ENCODE measurements around the gene BPI.
"Not testable (repeated sequence)": the region's sequence is repeated elsewhere in the genome, so short reads cannot be mapped to it uniquely, and the experiment has no call there.

The BPI gene

DNA sequence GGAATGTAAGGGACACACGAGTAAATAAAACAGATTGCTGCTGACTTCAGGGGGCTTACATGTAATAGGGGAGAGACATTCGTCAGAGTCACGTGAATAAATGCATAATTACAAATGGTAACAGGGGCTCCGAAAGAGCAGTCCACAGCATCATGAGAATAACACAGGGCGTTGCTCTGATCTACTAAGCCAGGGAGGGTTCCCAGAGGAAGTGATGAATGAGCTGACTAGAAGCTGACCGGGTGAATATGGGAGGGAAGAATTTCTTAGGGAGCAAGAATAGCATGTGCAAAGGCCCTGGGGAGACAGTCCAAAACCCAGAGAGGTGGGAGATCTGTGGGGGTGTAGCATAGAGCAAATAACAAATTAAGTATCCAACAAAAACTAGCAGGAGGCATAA is 2.4 kb downstream of the BPI start:
- no peak for DNase-seq

DNA sequence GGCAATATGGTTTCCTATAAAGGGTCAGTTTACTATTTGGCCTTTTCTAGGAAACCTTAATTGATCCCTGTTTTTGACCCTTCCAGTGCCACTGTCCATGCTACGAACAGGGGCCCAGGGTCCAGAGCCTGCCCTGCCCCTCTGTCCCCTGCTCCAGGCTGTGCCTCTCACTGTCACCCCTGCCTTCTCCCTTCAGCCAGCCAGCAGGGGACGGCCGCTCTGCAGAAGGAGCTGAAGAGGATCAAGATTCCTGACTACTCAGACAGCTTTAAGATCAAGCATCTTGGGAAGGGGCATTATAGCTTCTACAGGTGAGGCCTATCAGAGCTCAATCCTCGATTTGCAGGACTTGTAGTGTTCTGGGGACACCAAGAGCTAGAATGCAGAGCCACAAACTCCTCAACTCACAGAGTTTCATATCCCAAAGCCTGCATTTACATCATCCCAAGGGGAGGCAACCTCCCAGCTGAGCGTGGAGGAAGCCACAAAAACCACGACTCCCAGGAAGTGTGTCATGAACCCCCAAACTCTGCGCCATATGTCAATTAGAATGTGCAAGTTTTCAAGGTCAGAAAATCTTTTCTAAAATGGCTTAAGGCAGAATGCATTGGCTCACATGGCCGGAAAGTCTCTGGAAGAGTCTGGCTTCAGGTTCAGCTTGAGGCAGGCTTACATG is 3.6 kb downstream of the BPI start:
- DNase-seq, result no peak

DNA sequence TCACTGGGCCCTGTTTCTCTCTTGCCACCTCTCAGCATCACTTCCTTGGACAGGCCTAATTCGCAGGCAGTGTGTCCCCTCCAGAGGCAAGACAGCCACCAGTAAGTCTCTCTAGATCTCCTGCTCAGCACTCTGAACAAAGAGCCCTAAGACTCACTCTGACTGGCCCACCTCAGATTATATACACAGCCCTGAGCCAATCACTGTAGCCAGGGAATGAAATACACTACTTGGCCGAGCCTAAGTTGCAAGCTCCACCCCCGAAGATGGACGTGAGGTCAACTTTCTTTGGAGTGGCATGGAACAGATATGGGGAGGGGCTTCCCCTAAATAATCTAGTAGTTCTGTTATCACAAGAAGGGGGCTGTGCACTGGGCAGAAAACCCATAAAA is 4.1 kb downstream of the BPI start:
- DNase-seq, result no peak

DNA sequence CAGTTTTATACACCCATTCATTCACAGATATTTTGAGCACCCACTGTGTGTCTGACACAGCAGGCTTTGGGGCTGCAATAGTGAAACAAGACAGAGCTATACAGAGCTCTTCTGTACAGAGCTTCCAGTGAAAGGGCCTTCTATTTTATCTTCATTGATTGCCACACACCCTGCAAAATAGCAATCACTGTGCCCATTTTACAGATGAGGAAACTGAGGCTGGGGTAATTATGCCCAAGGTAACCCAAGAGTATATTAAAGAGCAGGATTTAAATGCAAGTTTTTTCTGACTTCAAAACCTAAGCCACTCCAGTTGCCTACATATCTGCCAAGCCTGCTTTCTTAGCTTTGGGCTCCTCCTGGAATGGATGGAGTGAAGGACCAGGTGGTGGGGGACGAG is 4.5 kb downstream of the BPI start:
- DNase-seq, result no peak

DNA sequence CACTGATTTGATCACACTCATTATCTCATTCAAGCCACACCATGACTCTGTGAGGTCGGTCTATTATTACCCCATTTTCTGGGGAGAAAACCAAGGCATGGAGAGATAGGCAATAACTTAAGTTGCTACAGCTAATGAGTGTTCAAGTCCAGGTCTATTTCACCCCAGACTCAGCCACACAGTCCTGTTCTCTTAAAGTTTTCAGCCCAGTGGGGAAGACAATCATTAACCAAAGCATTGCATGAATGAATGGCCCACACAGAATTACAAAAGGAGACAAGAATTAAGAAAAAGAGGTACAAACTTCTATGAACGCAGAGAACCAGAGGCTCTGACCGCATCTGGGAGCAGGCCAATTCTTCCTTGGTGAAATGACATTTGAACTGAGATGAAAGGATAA is 7.1 kb downstream of the BPI start:
- DNase-seq, result no peak

DNA sequence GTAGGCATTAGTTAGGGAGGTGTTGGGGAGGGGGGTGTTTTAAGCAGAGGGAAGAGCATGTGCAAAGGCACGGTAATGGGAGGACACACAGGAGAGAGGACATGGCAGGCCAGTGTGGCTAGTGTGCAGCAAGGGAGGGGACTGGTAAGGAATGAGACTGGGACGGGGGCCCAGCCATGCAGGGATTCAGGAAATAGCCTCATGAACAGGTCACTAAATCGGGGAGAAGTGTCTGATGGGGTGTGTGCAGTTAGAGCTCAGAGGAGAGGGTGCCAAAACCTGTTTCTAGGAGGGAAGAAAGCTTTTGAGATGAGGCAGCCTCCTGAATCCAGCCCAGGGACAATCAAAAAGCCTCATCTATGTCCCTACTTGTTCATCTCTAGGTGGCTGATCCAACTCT is 7.5 kb downstream of the BPI start:
- no peak for DNase-seq

DNA sequence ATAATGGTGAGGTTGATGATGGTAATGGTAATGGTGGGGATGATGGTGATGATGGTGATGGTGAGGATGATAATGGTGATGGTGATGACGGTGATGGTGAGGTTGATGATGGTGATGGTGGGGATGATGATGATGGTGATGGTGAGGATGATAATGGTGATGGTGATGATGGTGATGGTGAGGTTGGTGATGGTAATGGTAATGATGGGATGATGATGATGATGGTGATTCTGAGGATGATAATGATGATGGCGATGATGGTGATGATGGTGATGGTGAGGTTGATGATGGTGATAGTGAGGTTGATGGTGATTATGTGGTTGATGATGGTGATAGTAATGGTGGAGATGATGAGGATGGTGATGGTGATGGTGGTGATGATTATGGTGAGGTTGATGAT is 9.7 kb downstream of the BPI start:
- DNase-seq, result no peak

DNA sequence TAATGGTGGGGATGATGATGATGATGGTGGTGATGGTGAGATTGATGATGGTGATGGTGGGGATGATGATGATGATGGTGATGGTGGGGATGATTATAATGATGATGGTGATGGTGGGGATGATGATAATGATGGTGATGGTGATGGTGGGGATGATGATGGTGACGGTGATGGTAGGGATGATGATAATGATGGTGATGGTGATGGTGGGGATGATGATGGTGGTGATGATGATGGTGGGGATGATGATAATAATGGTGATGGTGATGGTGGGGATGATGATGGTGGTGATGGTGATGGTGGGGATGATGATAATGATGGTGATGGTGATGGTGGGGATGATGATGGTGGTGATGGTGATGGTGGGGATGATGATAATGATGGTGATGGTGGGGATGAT is 10.4 kb downstream of the BPI start:
- DNase-seq, result not testable (repeated sequence)

DNA sequence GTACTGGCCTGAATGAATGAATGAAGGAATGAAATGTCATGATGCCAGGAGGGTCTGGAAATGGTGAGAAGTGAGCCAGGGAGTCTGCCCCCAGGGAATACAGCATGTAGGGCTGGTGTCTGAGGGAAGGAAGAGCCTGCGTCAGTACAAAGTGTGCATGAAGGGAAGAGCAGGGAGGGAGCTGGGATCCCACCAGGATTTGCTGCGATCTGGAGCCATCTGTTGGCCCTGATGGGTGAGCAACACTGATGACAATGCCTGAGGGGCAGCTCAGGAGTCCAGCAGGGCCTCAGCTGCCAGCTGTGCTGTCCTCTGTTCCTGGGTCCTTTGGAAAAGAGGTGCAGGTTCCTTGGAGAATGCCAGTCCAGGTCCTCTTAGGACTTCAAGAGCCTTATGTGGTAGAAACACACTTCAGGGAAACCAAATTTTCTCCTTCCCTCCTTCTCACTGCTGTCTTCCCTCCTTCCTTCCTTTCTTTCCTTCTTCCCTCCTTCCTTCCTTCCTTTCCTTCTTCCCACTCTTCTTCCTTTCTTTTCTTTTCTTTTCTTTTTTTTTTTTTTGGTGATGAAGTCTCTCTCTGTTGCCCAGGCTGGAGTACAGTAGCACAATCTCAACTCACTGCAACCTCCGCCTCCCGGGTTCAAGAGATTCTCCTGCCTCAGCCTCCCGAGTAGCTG is 11.5 kb downstream of the BPI start:
- DNase-seq, result no peak

DNA sequence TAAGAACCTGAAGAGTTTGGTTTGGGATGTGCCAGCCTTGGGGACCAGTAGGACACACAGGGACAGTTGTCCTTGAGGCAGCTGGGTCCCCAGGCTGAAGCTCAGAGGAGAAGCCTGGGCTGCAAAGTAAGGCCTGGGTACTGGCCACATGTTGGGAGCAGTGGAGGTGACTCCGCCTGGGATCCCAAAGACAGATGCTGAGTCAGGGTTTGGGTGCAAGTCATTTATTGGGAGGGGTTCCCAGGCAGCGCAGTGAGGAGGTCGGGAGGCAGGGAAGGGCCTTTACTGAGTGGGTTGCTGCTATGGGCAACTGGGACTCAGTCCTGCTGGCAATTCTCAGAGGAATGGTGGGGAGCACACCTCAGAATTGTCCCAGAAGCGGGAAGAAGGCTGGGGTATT is 12.4 kb downstream of the BPI start:
- DNase-seq, result no peak

DNA sequence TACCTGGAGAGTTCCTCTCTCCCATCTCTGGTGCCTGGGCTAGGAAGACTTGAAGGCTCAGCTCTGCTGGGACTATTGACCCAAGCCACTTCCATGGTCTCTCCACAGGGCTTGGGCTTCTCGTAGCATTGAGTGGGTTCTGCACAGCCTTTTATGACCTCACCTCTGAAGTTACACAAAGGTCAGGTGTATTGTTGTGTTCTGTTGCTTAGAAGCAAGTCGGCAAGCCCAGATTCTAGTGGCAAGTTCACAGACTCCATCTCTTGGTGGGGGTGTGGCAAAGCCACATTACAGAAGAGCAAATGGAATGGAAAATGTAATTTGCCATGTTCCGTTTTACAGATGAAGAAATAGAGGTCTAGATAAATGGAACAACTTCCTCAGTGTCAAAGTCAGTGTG is 13.5 kb downstream of the BPI start:
- DNase-seq, result no peak

DNA sequence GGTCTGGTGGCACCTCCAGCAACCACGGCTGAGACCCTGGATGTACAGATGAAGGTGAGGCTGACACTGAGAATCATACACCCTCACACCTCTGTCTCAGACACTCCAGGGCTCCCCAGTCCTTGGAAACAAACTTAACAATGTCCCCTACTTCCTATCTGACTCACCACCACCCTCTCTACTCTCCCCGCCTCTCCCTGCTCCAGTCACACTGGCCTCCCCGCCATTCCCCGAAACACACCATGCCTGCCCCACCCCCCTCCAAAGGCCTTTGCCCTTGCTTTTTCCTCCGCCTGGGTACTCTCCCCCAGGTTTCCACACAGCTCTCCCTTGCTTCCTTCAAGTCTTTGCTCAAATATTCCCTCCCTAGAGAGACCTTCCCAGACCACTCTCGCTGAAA is 16.3 kb downstream of the BPI start:
- DNase-seq, result no peak

DNA sequence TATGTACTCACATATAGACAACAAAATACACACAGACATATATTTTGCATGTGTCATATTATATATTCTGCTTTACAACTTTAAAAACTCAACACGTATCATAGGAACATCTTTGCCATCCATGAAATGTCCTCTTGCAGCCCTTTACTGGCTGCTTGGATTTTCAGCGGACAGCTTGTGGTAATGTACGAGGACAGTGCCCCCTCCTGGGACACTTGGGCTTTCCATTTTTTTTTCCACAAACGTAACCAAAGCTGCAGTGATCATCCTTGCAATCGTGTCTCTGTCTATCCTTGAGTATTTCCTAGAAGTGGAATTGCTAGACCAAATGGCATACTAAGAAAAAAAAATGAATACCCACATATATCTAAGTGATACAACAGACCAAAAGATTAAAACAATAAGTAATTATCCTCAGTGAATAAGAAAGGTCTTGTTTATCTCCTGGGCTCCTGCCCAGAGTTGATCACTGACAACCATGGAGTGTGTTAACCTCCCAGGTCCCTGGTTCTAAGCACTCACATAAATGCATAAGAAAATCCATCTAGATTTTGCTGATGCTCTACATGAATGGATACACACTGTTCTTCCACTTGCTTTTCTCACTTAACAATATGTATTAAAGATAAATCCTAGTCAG is 18.1 kb downstream of the BPI start:
- DNase-seq, result no peak

DNA sequence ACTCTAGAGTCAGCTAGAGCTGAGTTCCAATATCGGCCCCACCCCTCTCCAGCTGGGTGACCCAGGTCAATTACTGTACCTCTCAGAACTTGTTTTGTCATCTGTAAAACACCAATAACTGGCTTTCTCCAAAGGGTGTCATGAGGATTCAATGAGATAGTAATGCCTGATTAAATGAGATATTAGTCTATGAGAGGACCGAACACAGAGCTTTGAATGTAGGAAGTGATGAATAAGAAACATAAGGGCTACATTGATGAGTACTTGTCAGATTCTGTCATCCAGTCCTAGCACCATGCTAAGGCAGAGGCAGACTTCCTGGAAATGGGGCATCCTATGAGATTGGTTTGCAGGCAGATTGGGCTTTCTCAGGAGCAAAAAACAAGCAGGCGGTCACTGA is 20.2 kb downstream of the BPI start:
- no peak for DNase-seq

DNA sequence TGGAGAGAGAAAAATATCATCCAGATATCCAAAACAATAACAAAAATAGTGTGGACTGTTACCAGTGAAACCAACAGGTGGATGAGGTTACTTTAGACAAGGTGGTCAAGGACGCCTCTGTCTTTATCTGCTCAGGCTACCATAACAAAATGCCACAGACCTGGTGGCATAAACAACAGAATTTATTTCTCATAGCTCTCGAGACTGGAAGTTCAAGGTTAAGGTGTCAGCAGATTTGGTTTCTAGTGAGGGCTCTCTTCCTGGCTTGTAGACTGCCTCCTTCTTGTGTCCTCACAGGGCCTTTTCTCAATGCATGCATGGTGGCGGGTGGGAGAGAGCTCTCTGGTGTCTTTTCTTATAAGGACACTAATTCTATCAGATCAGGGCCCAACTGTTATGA is 21.2 kb downstream of the BPI start:
- no peak for DNase-seq

DNA sequence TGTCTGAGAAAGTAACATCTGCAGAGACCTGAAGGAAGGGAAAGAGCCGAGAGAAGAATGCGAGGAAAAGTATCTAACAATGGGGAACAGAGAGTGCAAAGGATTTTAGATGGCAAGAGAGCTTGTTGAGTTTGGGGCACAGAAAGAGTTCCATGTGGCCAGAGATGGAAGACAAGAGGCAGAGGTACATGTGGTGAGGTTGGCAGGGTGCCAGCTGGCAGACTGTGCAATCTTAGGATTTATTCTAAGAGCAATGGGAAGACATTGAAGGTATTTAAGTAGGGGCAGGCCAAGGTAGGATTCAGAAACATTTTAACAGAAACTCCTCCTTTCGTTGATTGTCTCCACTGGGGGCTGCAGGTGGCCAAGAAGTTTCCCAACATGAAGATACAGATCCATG is 21.9 kb downstream of the BPI start:
- DNase-seq, result no peak

DNA sequence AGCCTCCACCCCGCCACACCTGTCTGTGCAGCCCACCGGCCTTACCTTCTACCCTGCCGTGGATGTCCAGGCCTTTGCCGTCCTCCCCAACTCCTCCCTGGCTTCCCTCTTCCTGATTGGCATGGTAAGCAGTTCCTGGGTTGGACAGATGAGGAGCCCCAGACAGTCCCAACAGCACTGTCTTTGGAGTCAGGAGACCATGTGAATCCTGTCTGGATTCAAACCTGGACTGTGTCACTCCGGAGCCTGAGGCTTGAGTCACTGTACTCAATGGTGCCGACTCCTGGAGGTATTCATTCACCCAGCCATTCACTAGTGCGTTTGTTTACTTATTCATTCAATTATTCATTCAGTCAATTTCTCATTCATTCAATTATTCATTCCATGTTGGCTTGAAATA is 22.4 kb downstream of the BPI start:
- no peak for DNase-seq

DNA sequence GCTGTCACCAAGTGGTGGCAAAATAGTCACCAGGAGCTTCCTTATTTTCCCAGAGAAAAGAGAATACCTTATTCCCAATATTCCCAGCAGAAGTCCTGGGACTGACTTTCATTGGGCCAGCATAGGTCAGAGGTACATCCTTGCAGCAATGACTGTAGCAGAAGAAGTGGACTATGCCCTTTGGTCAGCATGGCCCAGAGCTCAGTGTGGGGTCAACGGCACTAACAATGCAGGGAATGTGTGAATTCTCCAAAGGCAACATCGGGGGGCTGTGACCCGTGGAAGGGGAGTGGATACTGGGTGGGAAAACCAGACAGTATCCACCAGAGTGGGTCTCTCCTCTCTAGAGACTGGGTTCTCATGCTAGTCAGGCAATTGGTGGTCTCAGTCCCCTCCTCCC is 26.7 kb downstream of the BPI start:
- DNase-seq, result no peak

DNA sequence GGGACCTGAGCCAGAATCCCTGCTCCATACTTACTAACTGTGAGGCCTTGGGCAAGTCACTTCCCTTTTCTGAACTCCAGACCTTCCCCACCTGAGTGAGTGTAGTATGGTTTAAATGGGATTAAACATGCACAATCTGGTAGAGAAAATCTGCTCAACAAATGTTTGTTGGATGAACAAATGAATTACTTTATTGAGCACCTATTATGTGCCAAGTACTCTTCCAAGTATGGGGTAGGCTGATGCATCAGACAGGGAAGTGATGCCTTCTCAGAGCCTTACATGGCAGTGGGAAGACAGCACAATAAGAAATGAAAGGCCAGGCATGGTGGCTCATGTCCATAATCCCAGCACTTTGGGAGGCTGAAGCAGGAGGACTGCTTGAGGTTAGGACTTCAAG is 27.3 kb downstream of the BPI start:
- no peak for DNase-seq

DNA sequence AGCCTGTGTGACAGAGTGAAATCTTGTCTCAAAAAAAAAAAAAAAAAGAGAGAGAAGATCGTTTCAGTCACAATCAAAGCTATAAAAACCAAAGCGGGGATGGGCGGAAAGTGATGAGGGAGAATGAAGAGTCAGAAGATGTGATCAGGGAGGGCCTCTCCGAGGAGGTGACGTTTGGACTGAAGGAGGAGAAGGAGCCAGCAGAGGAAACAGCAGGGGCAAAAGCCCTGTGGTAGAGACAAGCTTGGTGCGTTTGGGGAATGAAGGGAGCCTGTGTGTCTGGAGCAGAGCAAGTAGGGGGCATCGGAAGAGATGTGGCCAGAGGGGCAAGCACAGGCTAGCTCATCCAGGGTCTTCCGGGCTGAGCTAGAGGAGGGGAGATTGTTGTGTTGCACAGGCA is 27.9 kb downstream of the BPI start:
- no peak for DNase-seq

DNA sequence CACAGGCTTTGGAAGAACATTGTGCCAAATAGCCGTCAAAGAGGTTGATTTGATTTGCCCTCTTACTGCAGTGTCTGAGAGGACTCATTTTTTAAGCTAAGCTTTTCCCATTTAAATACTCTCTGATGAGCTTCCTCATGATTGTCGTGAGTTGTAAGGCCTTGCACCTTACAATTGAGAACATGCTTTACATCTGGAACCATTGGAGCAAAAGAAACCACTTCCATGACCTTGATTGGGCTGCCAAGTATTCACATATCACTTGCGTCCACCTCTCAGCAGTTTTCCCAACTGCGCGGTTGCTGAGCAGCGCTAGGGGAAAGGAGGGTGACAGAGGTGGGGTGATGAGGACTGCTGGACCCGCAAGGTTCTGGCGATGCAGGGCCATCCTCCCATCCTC is 30.1 kb downstream of the BPI start:
- DNase-seq, result no peak

DNA sequence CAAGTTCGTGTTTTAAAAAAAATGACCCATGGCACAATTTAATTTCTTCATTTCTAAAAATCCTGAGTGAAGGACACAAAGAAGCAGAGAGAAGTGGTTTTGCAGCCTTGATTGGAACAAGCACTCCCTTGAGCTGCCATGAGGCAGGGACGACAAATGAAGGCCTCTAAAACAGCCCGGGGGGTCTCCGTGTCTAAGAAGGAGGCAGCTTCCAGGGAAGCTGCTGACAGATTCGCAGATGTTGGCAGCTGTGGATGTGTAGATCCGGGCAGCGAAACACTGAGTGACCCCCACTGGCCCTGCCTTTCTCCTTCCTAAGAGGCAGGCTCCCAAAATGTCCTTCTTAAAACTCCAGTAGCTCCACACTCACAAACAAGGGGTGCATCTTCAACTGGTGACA is 32.8 kb downstream of the BPI start:
- DNase-seq, result no peak

DNA sequence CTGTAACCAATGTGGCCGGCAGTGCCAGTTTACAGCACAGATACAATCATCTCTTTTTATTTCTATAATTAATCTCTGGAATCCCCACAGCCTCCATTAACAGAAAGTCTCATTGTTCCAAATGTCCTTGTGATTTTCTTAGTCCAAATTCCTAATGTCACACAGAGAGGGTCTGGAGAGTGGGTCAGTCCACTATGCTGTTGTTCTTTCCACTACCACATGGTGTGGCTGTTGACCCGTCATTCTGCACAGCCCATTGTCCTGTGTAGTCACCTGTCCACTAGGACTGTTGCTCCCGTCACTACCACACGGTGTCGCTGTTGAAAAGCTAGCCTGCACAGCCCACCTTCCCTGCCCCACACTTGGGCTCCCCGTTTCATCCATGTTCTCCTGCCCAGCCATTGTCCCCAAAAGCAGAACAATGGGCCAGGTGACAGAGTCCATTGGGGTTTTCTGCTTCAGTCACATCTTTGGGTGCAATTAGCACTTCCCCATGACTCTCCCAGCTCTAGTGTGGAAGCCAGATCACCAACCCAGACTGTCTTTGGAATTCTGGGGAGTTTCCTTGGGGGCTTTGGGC is 33.7 kb downstream of the BPI start:
- no peak for DNase-seq

DNA sequence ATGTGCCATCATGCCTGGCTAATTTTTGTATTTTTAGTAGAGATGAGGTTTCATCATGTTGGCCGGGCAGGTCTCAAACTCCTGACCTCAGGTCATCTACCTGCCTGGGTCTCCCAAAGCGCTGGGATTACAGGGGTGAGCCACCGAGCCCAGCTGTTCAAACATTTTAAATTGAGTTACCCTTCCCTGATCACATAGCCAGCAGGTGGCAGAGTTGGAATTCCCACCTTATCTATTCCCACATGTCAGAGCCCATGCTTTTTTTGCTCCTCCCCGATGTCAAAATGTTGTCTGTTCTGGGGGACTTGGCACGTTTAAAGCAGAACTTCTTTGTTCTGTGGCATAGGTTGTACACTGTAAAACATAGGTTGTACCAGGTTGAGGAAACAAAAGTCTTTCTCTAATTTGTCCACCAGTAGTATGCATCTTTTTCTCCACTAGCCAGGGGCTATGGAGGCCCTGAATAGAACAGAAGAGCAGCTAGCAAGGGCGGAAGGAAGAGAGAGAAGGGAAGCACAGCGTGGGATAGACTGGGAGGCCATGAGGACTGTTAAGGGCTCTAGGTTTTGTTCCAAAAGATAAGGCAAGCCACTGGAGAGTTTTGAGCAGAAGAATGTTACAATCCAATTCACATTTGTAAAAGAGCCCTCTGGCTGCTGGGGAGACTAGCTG is 35.0 kb downstream of the BPI start:
- DNase-seq, result no peak
